Lower leg skin (tissue), 3 donors: ENCODE results near the gene NFYB.

ENCODE experiments used
- CTCF ChIP-seq, 3 donors: fragments of 450-650 bp; IDR thresholded peaks; one replicate each; pipeline ENCODE4 v1.5.1; 2016; ENCODE audit warnings: antibody characterized with exemption in 3 of 3, mild to moderate bottlenecking in 3 of 3, moderate library complexity in 2 of 3
- POLR2A ChIP-seq, 2 donors: fragments of 450-650 bp; IDR thresholded peaks; one replicate each; pipeline ENCODE4 v1.6.1; 2016 to 2017; ENCODE audit warnings: antibody characterized with exemption in 2 of 2, mild to moderate bottlenecking in 1 of 2, moderate library complexity in 1 of 2

DNA sequence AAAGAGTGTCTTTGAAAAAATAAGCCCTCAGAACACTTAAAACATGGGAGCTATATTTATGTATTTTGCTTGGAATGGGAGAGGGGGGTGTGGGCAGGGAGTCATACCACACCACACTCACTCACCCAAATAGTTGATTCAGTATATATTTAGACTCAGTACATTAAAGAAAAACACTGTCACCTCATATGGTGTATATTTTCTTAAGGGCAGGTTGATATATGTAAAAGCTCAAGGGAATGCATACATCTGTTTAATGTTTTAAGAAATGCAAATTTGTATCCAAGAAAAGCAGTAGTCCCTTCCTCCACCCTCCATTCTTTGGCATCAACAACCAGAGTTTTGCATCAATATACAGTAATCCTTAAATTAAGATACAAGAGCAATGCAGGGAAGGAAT, 1.4 kb downstream of the NFYB start:
- no peak for TF ChIP-seq CTCF (IDR thresholded peaks at IDR 0.05)
- TF ChIP-seq POLR2A (IDR thresholded peaks at IDR 0.05) = no peak
